GM03348 (cell line): ENCODE measurements around the gene VAMP2.

Experiments
- DNase-seq: peaks from one replicate; pipeline ENCODE4 v3.0.0; 2012; ENCODE audit warnings: low spot score

Gene VAMP2

GRCh38 chr17:8162233-8162996 lies at the start of gene VAMP2:
TSS of gene VAMP2 (minus strand) at chr17:8162948. CDS start at chr17:8162879, 69 bp downstream.
- peak; percentile 85 for DNase-seq

- no peak for DNase-seq
These were observed 48.2 kb upstream of the VAMP2 start for GRCh38 chr17:8210761-8211458.

GRCh38 chr17:8209907-8210760 lies 47.4 kb upstream of the VAMP2 start, which contains the start of gene AURKB:
TSS of gene AURKB (minus strand) at chr17:8210575. CDS start at chr17:8210224, 351 bp downstream.
- peak; percentile 97 for DNase-seq

- DNase-seq, result no peak
These were observed 43.8 kb upstream of the VAMP2 start for GRCh38 chr17:8206536-8206935.

- no peak for DNase-seq
These were observed 42.2 kb upstream of the VAMP2 start for GRCh38 chr17:8204761-8205555.

- peak; percentile 60 for DNase-seq
These were observed 29.5 kb upstream of the VAMP2 start for GRCh38 chr17:8192070-8192815.

GRCh38 chr17:8190506-8190905 lies 27.8 kb upstream of the VAMP2 start:
- no peak for DNase-seq

- DNase-seq, result peak; percentile 97
These were observed 27.1 kb upstream of the VAMP2 start, which contains the start of gene BORCS6 for GRCh38 chr17:8189711-8190477. TSS of gene BORCS6 (minus strand) at chr17:8190180. CDS start at chr17:8190140, 40 bp downstream.

- peak; percentile 18 for DNase-seq
These were observed 26.4 kb upstream of the VAMP2 start for GRCh38 chr17:8189041-8189710.

GRCh38 chr17:8188263-8188839 lies 25.6 kb upstream of the VAMP2 start:
- no peak for DNase-seq

- peak; percentile 86 for DNase-seq
These were observed 24.9 kb upstream of the VAMP2 start for GRCh38 chr17:8187517-8188262.

- DNase-seq, result peak; percentile 74
These were observed 24.2 kb upstream of the VAMP2 start for GRCh38 chr17:8186787-8187516.

- no peak for DNase-seq
These were observed 23.7 kb upstream of the VAMP2 start for GRCh38 chr17:8186446-8186786.

GRCh38 chr17:8185582-8186445 lies 23.1 kb upstream of the VAMP2 start:
- peak; percentile 72 for DNase-seq

GRCh38 chr17:8176998-8177731 lies 14.4 kb upstream of the VAMP2 start:
- DNase-seq, result no peak
